ENCODE measurements around the gene CDH13. TPM values are rescaled to one million over a fixed set of nuclear protein-coding genes. Genes with fewer than 3 reads are reported as not detected.

CDH13 gene
- total and polyA plus RNA-seq, 2 of the 8 experiments (the other 6 are each of a cell fraction or from before 2014, with no cell fraction given), result 2.3 to 2.4 TPM

GRCh38 chr16:83272843-83273242 is 646.1 kb downstream of the CDH13 start:
- Histone ChIP-seq H4K5ac (ENCODE audit: insufficient read length, low read depth, low read length) (no peak overlapping the region), H2BK15ac (ENCODE audit: low read length) (no peak overlapping the region), H2BK5ac (ENCODE audit: low read depth, low read length) (no peak overlapping the region), H2BK12ac (ENCODE audit: low read depth, low read length) (no peak overlapping the region), H3K23ac (ENCODE audit: insufficient read length) (no peak overlapping the region), H3K27ac (ENCODE audit: low read depth, low read length) (no peak overlapping the region), H3K14ac (ENCODE audit: insufficient read length) (no peak overlapping the region), H3K79me1 (ENCODE audit: low read depth, low read length) (no peaks in the 10 kb centered on the region), H4K20me1 (replicated peaks in 1 of 2; ENCODE audit: control insufficient read depth in 1 of 2, insufficient read depth in 2 of 2, low read length in 2 of 2) (no peaks in the 10 kb centered on the region), H3K4me1 (replicated peaks in 1 of 4; ENCODE audit: control insufficient read depth in 3 of 4, insufficient read depth in 4 of 4, low read length in 3 of 4) (no peaks in the 10 kb centered on the region), H4K8ac (ENCODE audit: extremely low read depth, insufficient read depth, low read length) (no peak overlapping the region), H3K36me3 (ENCODE audit: control insufficient read depth in 2 of 4, insufficient read depth in 4 of 4, low read length in 3 of 4) (no peaks in the 10 kb centered on the region), H4K91ac (replicated peaks; ENCODE audit: insufficient read length, low read length) (no peak overlapping the region), H3K27me3 (replicated peaks in 1 of 4; ENCODE audit: control insufficient read depth in 3 of 4, extremely low read depth in 1 of 4, insufficient read depth in 3 of 4, low read length in 3 of 4) (no peaks in the 10 kb centered on the region), H2AK5ac (ENCODE audit: low read depth, low read length) (no peak overlapping the region), H3K9ac (replicated peaks in 1 of 4; ENCODE audit: extremely low read depth in 1 of 4, low read depth in 3 of 4, low read length in 3 of 4) (no peak overlapping the region), H3K4ac (replicated peaks; ENCODE audit: insufficient read length, low read depth, low read length) (no peak overlapping the region), H3K56ac (replicated peaks; ENCODE audit: insufficient read length, low read depth, low read length) (no peak overlapping the region), H3K4me3 (ENCODE audit: extremely low read depth in 1 of 4, insufficient read depth in 2 of 4, low read depth in 3 of 4, low read length in 4 of 4) (no peak overlapping the region), H3K18ac (ENCODE audit: extremely low read depth, low read length) (no peak overlapping the region), H2AFZ (ENCODE audit: low read length) (no peak overlapping the region), H3K79me2 (ENCODE audit: control insufficient read depth in 1 of 2, insufficient read depth in 2 of 2, low read length in 2 of 2) (no peaks in the 10 kb centered on the region), H2BK120ac (replicated peaks; ENCODE audit: low read depth, low read length) (no peak overlapping the region), H2BK20ac (ENCODE audit: low read length) (no peak overlapping the region), H3K23me2 (ENCODE audit: low read depth, low read length) (no peaks in the 10 kb centered on the region), H3K4me2 (ENCODE audit: insufficient read depth in 1 of 2, low read depth in 2 of 2, low read length in 2 of 2) (no peak overlapping the region), H3K9me3 (ENCODE audit: insufficient read depth in 2 of 2, low read depth in 1 of 2, low read length in 1 of 2) (no peaks in the 10 kb centered on the region)
- WGBS, 2 experiments (ENCODE audit: extremely low coverage in 1 of 2, insufficient coverage in 1 of 2, insufficient read length in 1 of 2, insufficient replicate concordance in 2 of 2, low coverage in 1 of 2, low lambda C conversion rate in 2 of 2, missing lambda C conversion rate in 1 of 2), result 89% methylated on average over 4 of the region's 4 CpGs; no CpG with 5 or more reads in 1 of the 2 experiments
- DNase-seq (ENCODE audit: low read depth in 1 of 2, low spot score in 2 of 2), result no peak
- CTCF ChIA-PET (ENCODE audit: partially characterized antibody), result interaction anchor here (0.7 to 1.3 kb wide), 3 partner anchors 29 to 817 kb away, joined by 3 to 6 read pairs (median 3); no protein-coding TSS in a partner anchor
- POLR2A ChIA-PET (ENCODE audit: partially characterized antibody), result no interaction called here
- no peak for FAIRE-seq
- TF ChIP-seq GTF2F1 (IDR thresholded peaks at IDR 0.05; ENCODE audit: borderline replicate concordance, low read depth, low read length) (no peak), RBBP5 (IDR thresholded peaks at IDR 0.05; ENCODE audit: borderline replicate concordance, low read depth, low read length) (no peak), FOSL1 (IDR thresholded peaks at IDR 0.05; ENCODE audit: insufficient read depth, low read depth, low read length) (no peak), RNF2 (IDR thresholded peaks at IDR 0.05; ENCODE audit: borderline replicate concordance, low read depth, low read length, missing control alignments, poor library complexity, severe bottlenecking) (no peak), RAD21 (IDR thresholded peaks at IDR 0.05 in 1 of 2, conservative IDR thresholded peaks at IDR 0.05 in 1 of 2; ENCODE audit: low read depth in 2 of 2, low read length in 2 of 2) (no peak), BCL11A (IDR thresholded peaks at IDR 0.05; ENCODE audit: low read depth in 2 of 2, low read length in 2 of 2) (no peak), CBX8 (IDR thresholded peaks at IDR 0.05; ENCODE audit: borderline replicate concordance, low read depth, low read length) (no peak), MAFK (IDR thresholded peaks at IDR 0.05; ENCODE audit: low read depth, low read length) (no peak), SUZ12 (IDR thresholded peaks at IDR 0.05; ENCODE audit: low read length) (no peak), RXRA (IDR thresholded peaks at IDR 0.05; ENCODE audit: insufficient read depth, low read depth, low read length) (no peak), ASH2L (IDR thresholded peaks at IDR 0.05; ENCODE audit: low read length) (no peak)
- TF ChIP-seq, protein P1, sequence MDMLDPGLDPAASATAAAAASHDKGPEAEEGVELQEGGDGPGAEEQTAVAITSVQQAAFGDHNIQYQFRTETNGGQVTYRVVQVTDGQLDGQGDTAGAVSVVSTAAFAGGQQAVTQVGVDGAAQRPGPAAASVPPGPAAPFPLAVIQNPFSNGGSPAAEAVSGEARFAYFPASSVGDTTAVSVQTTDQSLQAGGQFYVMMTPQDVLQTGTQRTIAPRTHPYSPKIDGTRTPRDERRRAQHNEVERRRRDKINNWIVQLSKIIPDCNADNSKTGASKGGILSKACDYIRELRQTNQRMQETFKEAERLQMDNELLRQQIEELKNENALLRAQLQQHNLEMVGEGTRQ (IDR thresholded peaks at IDR 0.05; ENCODE audit: low read length), result no peak
